Stimulated activated naive CD8-positive, alpha-beta T cell treated with anti-CD3 and anti-CD28 coated beads, Interleukin-15, amount 100 ng/mL, for 72 hours (primary cell): ENCODE results near the gene STK32C.
A peak's percentile ranks its signal among the peaks of the same experiment; 100 is the strongest.

Experiments
- ATAC-seq: fragments of 150-1000 bp; cut with Tn5 transposase; 2 replicates; pipeline ENCODE4 v1.10.0; 2021; ENCODE audit warnings: mild to moderate bottlenecking, moderate library complexity
- DNase-seq, 2 donors: peaks; one replicate each; pipeline ENCODE4 v3.0.0; 2021 to 2022
- H3K27ac Mint-ChIP-seq, 2 donors: one replicate each; pipeline ENCODE4 v1.8.0; 2022; ENCODE audit warnings: mild to moderate bottlenecking in 2 of 2, mixed read lengths in 2 of 2, moderate library complexity in 2 of 2
- H3K27me3 Mint-ChIP-seq: one replicate; pipeline ENCODE4 v1.8.0; 2022; ENCODE audit warnings: mixed read lengths
- H3K4me1 Mint-ChIP-seq: one replicate; pipeline ENCODE4 v1.8.0; 2022; ENCODE audit warnings: mild to moderate bottlenecking, mixed read lengths
- H3K4me3 Mint-ChIP-seq, 2 donors: one replicate each; pipeline ENCODE4 v1.8.0; 2022; ENCODE audit warnings: mild to moderate bottlenecking in 2 of 2, mixed read lengths in 2 of 2, moderate library complexity in 1 of 2
- H3K9me3 Mint-ChIP-seq, 2 donors: one replicate each; pipeline ENCODE4 v1.8.0; 2022; ENCODE audit warnings: mixed read lengths in 2 of 2

Gene STK32C

DNA sequence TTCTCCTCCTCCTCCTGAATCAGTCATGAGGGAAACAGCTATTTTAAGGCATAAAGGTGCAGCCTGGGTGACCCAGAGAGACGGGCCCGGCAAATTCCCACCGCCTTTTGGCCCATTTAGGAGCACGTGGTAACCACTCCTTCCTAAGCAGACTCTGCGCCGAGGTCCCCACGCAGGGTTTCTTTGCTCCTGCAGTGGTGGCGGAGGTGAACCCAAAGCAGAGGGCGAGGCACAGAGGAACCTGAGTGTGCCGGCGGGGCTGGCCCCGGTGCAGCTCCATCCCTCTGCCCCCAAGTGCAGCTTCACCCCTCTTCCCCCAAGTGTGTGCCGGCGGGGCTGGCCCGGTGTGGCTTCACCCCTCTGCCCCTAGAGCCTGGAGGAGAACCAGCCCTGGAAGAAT lies 70.4 kb downstream of the STK32C start:
- DNase-seq (no peak), ATAC-seq (no peak)
- Mint-ChIP-seq H3K27me3 (no peaks in the 10 kb centered on the region), H3K4me3 (no peak overlapping the region), H3K4me1 (peaks cover 12% of the 10 kb centered on the region), H3K9me3 (no peaks in the 10 kb centered on the region), H3K27ac (no peak overlapping the region)

DNA sequence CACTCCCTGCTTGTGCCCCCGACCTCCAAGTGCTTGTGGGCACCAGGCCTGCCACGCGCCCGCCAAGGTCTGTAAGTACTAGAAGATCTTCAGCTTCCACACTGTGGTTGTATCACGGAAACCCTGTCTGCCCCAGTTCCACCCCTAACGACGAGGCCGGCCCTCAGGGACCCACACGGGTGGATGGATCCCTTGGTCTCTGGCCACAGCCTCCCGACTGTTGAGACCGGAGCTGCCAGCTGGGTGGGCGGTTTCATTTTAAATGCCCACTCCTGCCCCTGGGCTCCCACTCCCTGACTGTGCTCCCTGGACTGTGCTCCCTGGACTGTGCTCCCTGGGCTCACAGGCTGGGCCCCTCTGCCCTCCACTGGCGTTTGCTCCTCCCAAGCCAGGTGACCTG lies 70.9 kb downstream of the STK32C start:
- Mint-ChIP-seq H3K4me1 (peaks cover 17% of the 10 kb centered on the region), H3K9me3 (no peaks in the 10 kb centered on the region), H3K27ac (no peak overlapping the region), H3K4me3 (no peak overlapping the region), H3K27me3 (no peaks in the 10 kb centered on the region)
- ATAC-seq (no peak), DNase-seq (no peak)

DNA sequence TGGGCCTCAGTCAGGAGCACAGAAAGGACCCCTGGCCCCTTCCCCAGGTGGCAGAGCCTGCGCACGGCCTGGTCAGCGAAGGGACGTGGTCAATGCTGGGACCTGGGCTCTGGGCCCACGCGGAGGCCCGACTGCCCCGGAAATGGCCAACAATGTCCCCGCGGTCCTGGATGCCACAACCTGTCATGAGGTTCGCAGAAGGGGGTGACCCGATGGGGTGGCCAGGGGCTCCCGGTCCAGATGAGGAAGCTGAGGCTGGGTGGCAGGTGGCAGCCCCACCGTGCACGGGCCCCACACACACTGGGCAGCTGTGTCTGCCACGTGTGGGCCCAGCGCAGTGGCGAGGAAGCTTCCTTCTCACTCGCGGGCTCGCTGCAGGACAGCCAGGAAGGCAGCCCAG lies 71.6 kb downstream of the STK32C start:
- ATAC-seq (no peak), DNase-seq (no peak)
- H3K27ac Mint-ChIP-seq = no peak overlapping the region
- no peaks in the 10 kb centered on the region for H3K27me3 Mint-ChIP-seq
- peaks cover 24% of the 10 kb centered on the region for H3K4me1 Mint-ChIP-seq
- no peaks in the 10 kb centered on the region for H3K9me3 Mint-ChIP-seq
- no peak overlapping the region for H3K4me3 Mint-ChIP-seq

- Mint-ChIP-seq H3K4me1 (peaks cover 37% of the 10 kb centered on the region), H3K4me3 (no peak overlapping the region), H3K27me3 (no peaks in the 10 kb centered on the region), H3K27ac (no peak overlapping the region), H3K9me3 (no peaks in the 10 kb centered on the region)
- ATAC-seq = no peak
- no peak for DNase-seq
These were observed 72.9 kb downstream of the STK32C start for GRCh38 chr10:132234860-132235259.

- Mint-ChIP-seq H3K4me3 (no peak overlapping the region), H3K4me1 (peaks cover 48% of the 10 kb centered on the region), H3K27ac (no peak overlapping the region), H3K27me3 (no peaks in the 10 kb centered on the region), H3K9me3 (no peaks in the 10 kb centered on the region)
- ATAC-seq (no peak), DNase-seq (no peak)
These were observed 74.2 kb downstream of the STK32C start for GRCh38 chr10:132233501-132234085.

- no peak for ATAC-seq
- H3K4me1 Mint-ChIP-seq = peaks cover 48% of the 10 kb centered on the region
- peak overlapping the region; percentile 73 to 77 for H3K4me3 Mint-ChIP-seq
- DNase-seq = no peak
- no peaks in the 10 kb centered on the region for H3K9me3 Mint-ChIP-seq
- no peaks in the 10 kb centered on the region for H3K27me3 Mint-ChIP-seq
- peak overlapping the region; percentile 15 to 85 for H3K27ac Mint-ChIP-seq
These were observed 74.8 kb downstream of the STK32C start for GRCh38 chr10:132232981-132233380.

DNA sequence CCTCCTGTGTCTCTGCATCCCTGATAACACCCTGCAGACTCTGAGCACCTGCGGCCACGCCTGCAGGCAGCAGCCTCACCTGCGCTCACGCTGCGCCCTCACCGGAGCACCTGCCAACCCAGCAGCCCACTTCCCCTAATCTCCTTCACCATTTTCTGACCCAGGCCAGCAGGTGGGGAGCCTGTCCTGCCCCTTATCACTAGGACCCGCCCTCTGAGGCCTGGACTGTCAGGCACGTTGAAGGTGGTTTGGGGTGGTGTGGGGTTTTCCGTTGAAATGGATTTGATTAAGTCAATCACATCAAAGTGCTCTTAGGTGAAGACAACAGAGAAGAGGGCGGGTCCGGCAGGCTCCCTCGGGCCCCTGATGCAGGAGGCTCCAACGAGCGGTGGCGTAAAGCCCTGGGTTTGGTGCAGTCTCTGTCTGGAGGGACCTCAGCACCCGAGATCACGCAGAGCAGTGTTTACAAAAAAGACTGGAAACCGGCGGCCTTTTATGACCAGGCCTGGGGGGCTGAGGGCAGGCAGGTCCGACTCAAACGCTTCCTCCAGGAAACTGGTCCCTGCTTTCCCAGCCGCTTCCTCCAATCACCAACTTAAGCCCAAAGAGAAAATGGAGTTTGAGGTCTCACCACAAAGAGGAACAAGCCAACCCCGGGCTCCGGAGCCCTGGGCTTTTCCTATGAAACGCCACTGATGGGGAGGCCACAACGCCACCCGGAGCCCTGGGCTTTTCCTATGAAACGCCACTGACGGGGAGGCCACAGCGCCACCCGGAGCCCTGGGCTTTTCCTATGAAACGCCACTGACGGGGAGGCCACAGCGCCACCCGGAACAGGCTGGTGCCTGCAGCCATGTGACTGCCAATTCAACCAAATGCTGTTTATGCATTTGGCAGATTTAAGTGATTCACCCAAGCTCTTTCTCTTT lies 75.5 kb downstream of the STK32C start:
- Mint-ChIP-seq H3K27me3 (no peaks in the 10 kb centered on the region), H3K9me3 (no peaks in the 10 kb centered on the region), H3K4me3 (peak overlapping the region; percentile 73 to 77), H3K27ac (peak overlapping the region; percentile 85 to 89), H3K4me1 (peaks cover 48% of the 10 kb centered on the region)
- peak; percentile 78 for ATAC-seq
- peak; percentile 49 to 68 for DNase-seq

- Mint-ChIP-seq H3K27me3 (no peaks in the 10 kb centered on the region), H3K4me3 (peak overlapping the region; percentile 2 to 80), H3K9me3 (no peaks in the 10 kb centered on the region), H3K4me1 (peaks cover 48% of the 10 kb centered on the region), H3K27ac (no peak overlapping the region)
- no peak for DNase-seq
- no peak for ATAC-seq
These were observed 76.1 kb downstream of the STK32C start for GRCh38 chr10:132231656-132232022.

- Mint-ChIP-seq H3K4me1 (peaks cover 48% of the 10 kb centered on the region), H3K27me3 (no peaks in the 10 kb centered on the region), H3K4me3 (peak overlapping the region; percentile 77 to 80), H3K9me3 (no peaks in the 10 kb centered on the region), H3K27ac (no peak overlapping the region)
- no peak for ATAC-seq
- no peak for DNase-seq
These were observed 77.1 kb downstream of the STK32C start for GRCh38 chr10:132230557-132231210.

DNA sequence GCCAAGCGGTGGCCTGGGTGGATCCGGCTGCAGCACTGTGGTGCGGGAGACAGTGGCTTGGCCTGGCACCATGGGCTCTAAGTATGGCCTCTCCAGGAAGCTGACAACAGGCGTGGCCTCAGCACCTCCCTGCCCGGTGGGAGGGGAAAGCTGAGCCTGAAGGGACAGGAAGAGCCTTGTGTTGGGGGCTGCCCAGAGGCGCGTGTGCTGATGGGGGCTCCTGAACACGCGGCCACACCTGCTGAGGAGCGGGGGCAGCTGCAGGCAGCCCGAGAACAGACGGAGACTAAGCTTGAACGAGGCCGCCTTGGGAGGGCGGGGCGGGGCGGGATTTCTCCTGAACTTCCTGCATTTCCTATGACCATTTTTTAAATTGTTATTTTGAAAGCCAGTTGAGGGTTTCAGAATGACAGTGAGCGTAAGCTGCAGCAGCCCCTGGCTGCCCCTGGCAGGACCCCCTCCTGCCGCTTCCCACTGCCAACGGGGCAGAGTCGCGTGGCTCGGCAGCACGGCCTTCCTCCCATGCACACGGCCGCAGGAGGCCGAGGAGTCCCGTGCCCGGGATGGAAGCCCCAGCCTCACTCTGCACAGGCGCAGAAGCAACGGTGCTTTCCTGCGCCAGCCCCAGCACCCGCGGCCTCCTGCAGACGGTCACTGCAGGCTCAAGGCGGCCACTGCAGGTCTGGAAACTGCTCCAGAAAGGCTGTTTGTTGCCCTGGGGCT lies 77.8 kb downstream of the STK32C start:
- peak overlapping the region; percentile 77 to 80 for H3K4me3 Mint-ChIP-seq
- H3K27ac Mint-ChIP-seq = peak overlapping the region in 1 of 2 donors; percentile 96
- DNase-seq (peak; percentile 36 to 67), ATAC-seq (peak; percentile 73)
- peaks cover 48% of the 10 kb centered on the region for H3K4me1 Mint-ChIP-seq
- H3K9me3 Mint-ChIP-seq = no peaks in the 10 kb centered on the region
- no peaks in the 10 kb centered on the region for H3K27me3 Mint-ChIP-seq

DNA sequence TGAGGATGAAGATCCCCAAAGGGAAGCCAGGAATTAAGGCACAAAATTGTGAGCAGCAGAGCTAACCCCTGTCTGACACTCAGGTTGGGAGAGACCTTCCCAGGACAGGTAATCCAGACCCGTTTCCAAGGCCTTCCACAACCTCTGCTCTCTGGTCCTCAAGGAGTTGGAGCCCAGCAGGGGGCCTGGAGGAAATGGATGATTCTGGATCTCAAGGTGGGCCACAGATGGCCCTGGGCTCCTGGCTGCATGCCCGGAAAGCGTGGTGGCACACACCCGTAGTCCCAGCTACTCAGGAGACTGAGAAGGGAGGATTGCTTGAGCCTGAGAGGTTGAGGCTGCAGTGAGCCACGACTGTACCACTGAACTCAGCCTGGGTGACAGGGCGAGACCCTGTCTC lies 78.7 kb downstream of the STK32C start:
- Mint-ChIP-seq H3K27ac (peak overlapping the region in 1 of 2 donors; percentile 84), H3K4me1 (peaks cover 48% of the 10 kb centered on the region), H3K4me3 (peak overlapping the region in 1 of 2 donors; percentile 4), H3K9me3 (no peaks in the 10 kb centered on the region), H3K27me3 (no peaks in the 10 kb centered on the region)
- no peak for DNase-seq
- no peak for ATAC-seq

GRCh38 chr10:132228616-132229015 lies 79.1 kb downstream of the STK32C start:
- no peaks in the 10 kb centered on the region for H3K27me3 Mint-ChIP-seq
- ATAC-seq (no peak), DNase-seq (no peak)
- peak overlapping the region in 1 of 2 donors; percentile 84 for H3K27ac Mint-ChIP-seq
- H3K4me1 Mint-ChIP-seq = peaks cover 48% of the 10 kb centered on the region
- H3K4me3 Mint-ChIP-seq = no peak overlapping the region
- H3K9me3 Mint-ChIP-seq = no peaks in the 10 kb centered on the region

DNA sequence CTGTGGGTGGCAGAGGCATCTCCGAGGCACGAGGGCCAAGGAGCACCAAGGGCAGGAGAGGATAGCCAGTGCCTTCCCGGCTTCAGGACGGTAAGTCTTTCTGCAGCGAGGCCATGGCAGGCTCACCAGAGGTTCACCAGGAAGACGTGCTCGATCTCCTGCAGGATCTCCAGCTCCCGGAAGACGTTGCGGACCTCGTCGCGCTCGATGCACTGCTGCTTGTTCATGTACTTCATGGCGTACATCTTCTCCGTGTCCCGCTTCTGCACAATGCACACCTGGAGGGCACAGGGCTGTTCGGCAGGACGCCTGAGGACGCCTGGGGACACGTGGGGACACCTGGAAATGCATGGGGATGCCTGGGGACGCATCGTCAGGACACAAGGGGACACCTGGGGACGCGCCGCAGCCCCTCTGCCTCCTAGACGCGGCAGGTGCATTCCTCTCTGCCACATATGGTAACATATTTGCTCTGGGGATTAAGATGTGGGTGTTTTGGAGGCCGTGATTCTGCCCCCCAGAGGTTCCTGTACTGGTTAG lies 79.8 kb downstream of the STK32C start:
- no peak overlapping the region for H3K27ac Mint-ChIP-seq
- no peak for ATAC-seq

GRCh38 chr10:132226586-132227405 lies 81.0 kb downstream of the STK32C start:
- Mint-ChIP-seq H3K4me3 (no peak overlapping the region), H3K9me3 (no peaks in the 10 kb centered on the region), H3K27me3 (no peaks in the 10 kb centered on the region), H3K27ac (no peak overlapping the region), H3K4me1 (peaks cover 30% of the 10 kb centered on the region)
- DNase-seq (no peak), ATAC-seq (no peak)

More for the DNA sequence above, 79.8 kb downstream of the STK32C start:
- H3K9me3 Mint-ChIP-seq = no peaks in the 10 kb centered on the region
- H3K4me3 Mint-ChIP-seq = no peak overlapping the region
- no peaks in the 10 kb centered on the region for H3K27me3 Mint-ChIP-seq
- H3K4me1 Mint-ChIP-seq = peaks cover 41% of the 10 kb centered on the region
- DNase-seq = no peak
